ENCODE measurements around the gene RXRA.

Gene RXRA

GRCh38 chr9:134457321-134458206 is 131.3 kb downstream of the RXRA start:
- no peak for DNase-seq

GRCh38 chr9:134458207-134459108 is 132.2 kb downstream of the RXRA start:
- no peak for DNase-seq

GRCh38 chr9:134459164-134459563 is 132.9 kb downstream of the RXRA start:
- no peak for DNase-seq

- no peak for DNase-seq
Observed at GRCh38 chr9:134459573-134459972, 133.3 kb downstream of the RXRA start.

- DNase-seq = no peak
Observed at GRCh38 chr9:134460206-134460605, 134.0 kb downstream of the RXRA start.

- no peak for DNase-seq
Observed at GRCh38 chr9:134460896-134461295, 134.6 kb downstream of the RXRA start.

GRCh38 chr9:134461426-134461982 is 135.2 kb downstream of the RXRA start:
- DNase-seq = no peak

GRCh38 chr9:134462318-134462717 is 136.1 kb downstream of the RXRA start:
- no peak for DNase-seq

GRCh38 chr9:134463280-134463679 is 137.0 kb downstream of the RXRA start:
- no peak for DNase-seq

GRCh38 chr9:134466869-134467616 is 140.8 kb downstream of the RXRA start:
- DNase-seq = no peak

GRCh38 chr9:134468358-134468757 is 142.1 kb downstream of the RXRA start:
- no peak for DNase-seq

GRCh38 chr9:134469041-134469875 is 143.0 kb downstream of the RXRA start:
- DNase-seq = no peak

GRCh38 chr9:134472256-134472655 is 146.0 kb downstream of the RXRA start:
- no peak for DNase-seq

- no peak for DNase-seq
Observed at GRCh38 chr9:134473141-134474054, 147.1 kb downstream of the RXRA start.

GRCh38 chr9:134474055-134474370 is 147.8 kb downstream of the RXRA start:
- DNase-seq = no peak

GRCh38 chr9:134475011-134475790 is 148.9 kb downstream of the RXRA start:
- DNase-seq = no peak

- DNase-seq = no peak
Observed at GRCh38 chr9:134476272-134476941, 150.2 kb downstream of the RXRA start.

GRCh38 chr9:134476942-134477335 is 150.7 kb downstream of the RXRA start:
- DNase-seq = no peak

GRCh38 chr9:134477342-134477925 is 151.2 kb downstream of the RXRA start:
- DNase-seq = no peak

Measured in activated CD4-positive, alpha-beta T cell treated with anti-CD3 and anti-CD28 coated beads, Interleukin-2, amount 50 U/mL, for 4 hours (primary cell).